Middle frontal gyrus (tissue), 1 donor: ENCODE measurements around the gene ABHD5.

Source experiments
- DNase-seq: peaks from one replicate; pipeline ENCODE4 v3.0.0-alpha.2; 2015; ENCODE audit warnings: low spot score; ENCODE audit errors: extremely low spot score

Gene ABHD5

GRCh38 chr3:43779850-43780249 lies 89.1 kb downstream of the ABHD5 start:
- no peak for DNase-seq

DNA sequence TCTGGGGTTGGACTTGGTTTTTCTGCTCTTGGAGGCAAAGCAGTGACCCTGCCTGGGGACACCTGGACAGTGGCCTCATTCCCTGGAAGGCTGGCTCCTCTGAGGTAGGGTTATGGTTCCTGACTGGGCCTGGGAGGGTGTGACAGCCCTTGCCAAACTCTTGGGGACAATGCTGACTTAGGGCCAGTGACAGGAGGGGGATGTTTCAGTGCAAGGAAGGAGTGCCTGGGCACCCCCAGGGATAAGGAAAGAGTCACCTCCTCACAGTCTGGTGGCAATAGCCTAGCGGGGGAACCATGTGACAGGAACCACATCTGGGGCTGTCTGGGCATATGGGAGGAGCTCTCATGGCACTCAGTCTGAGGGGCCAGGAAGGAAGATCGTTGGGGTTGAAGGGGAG lies 91.8 kb downstream of the ABHD5 start:
- no peak for DNase-seq
